H9 (cell line): ENCODE data around the gene CCDC74A. TPM values are rescaled to one million over a fixed set of nuclear protein-coding genes. Genes with fewer than 3 reads are reported as not detected.
"Not testable (repeated sequence)": the region's sequence is repeated elsewhere in the genome, so short reads cannot be mapped to it uniquely, and the experiment has no call there.

Source experiments
- DNase-seq: peaks from one replicate; pipeline ENCODE4 v3.0.0-alpha.2; 2017
- H2AFZ ChIP-seq: one replicate; pipeline ENCODE4 v1.6.1; 2013; ENCODE audit warnings: mild to moderate bottlenecking, low read length, control low read depth, moderate library complexity
- H2AK5ac ChIP-seq: 2 replicates; pipeline ENCODE4 v1.6.1; 2013; ENCODE audit warnings: low read length, control low read depth, mixed read lengths; ENCODE audit not compliant: insufficient read length
- H2BK120ac ChIP-seq: one replicate; pipeline ENCODE4 v1.6.1; 2013; ENCODE audit warnings: low read depth, mild to moderate bottlenecking, low read length, control low read depth, inconsistent platforms; ENCODE audit not compliant: poor library complexity, severe bottlenecking
- H2BK12ac ChIP-seq: 2 replicates; pipeline ENCODE4 v1.6.1; 2013; ENCODE audit warnings: low read length, control low read depth, mixed read lengths, low read depth; ENCODE audit not compliant: insufficient read length
- H2BK15ac ChIP-seq: 2 replicates; pipeline ENCODE4 v1.6.1; 2013; ENCODE audit warnings: low read depth, low read length, control low read depth
- H2BK20ac ChIP-seq: one replicate; pipeline ENCODE4 v1.6.1; 2013; ENCODE audit warnings: low read depth, mild to moderate bottlenecking, low read length, control low read depth, inconsistent platforms; ENCODE audit not compliant: poor library complexity, severe bottlenecking
- H2BK5ac ChIP-seq: 2 replicates; pipeline ENCODE4 v1.6.1; 2013; ENCODE audit warnings: low read length, control low read depth, mixed read lengths; ENCODE audit not compliant: insufficient read length
- H3K14ac ChIP-seq: 2 replicates; pipeline ENCODE4 v1.6.1; 2013; ENCODE audit warnings: low read length, control low read depth; ENCODE audit not compliant: insufficient read depth
- H3K18ac ChIP-seq: 2 replicates; pipeline ENCODE4 v1.6.1; 2013; ENCODE audit warnings: low read depth, mild to moderate bottlenecking, mixed read lengths, low read length, control low read depth; ENCODE audit not compliant: insufficient read length
- H3K23ac ChIP-seq: 2 replicates; pipeline ENCODE4 v1.6.1; 2013; ENCODE audit warnings: low read length, control low read depth, mixed read lengths, low read depth; ENCODE audit not compliant: insufficient read length
- H3K23me2 ChIP-seq: 2 replicates; pipeline ENCODE4 v1.6.1; 2013; ENCODE audit warnings: low read depth, mild to moderate bottlenecking, mixed read lengths, low read length, control low read depth; ENCODE audit not compliant: insufficient read length, poor library complexity, severe bottlenecking
- H3K27ac ChIP-seq: 2 replicates; pipeline ENCODE4 v1.5.1; 2013; ENCODE audit warnings: low read length, control low read depth, mixed read lengths, low read depth; ENCODE audit not compliant: insufficient read length
- H3K27me3 ChIP-seq: 2 replicates; pipeline ENCODE4 v1.6.1; 2013; ENCODE audit warnings: low read length, control low read depth, inconsistent platforms; ENCODE audit not compliant: insufficient read depth
- H3K4ac ChIP-seq: 2 replicates; pipeline ENCODE4 v1.6.1; 2013; ENCODE audit warnings: low read depth, mild to moderate bottlenecking, control low read depth, inconsistent platforms, low read length, moderate library complexity
- H3K4me1 ChIP-seq: 2 replicates; pipeline ENCODE4 v1.6.1; 2013; ENCODE audit warnings: low read length, control low read depth, inconsistent platforms; ENCODE audit not compliant: insufficient read depth
- H3K4me2 ChIP-seq: 2 replicates; pipeline ENCODE4 v1.6.1; 2013; ENCODE audit warnings: low read length, control low read depth, mixed read lengths; ENCODE audit not compliant: insufficient read length, insufficient read depth
- H3K56ac ChIP-seq: 2 replicates; pipeline ENCODE4 v1.6.1; 2013; ENCODE audit warnings: low read depth, mild to moderate bottlenecking, mixed read lengths, low read length, control low read depth; ENCODE audit not compliant: insufficient read length
- H3K79me1 ChIP-seq: 2 replicates; pipeline ENCODE4 v1.6.1; 2013; ENCODE audit warnings: low read depth, mild to moderate bottlenecking, moderate library complexity, low read length, control low read depth, inconsistent platforms; ENCODE audit not compliant: insufficient read depth, poor library complexity, severe bottlenecking
- H3K79me2 ChIP-seq: 2 replicates; pipeline ENCODE4 v1.6.1; 2013; ENCODE audit warnings: low read length, control low read depth, inconsistent platforms; ENCODE audit not compliant: insufficient read depth
- H3K9ac ChIP-seq: 2 replicates; pipeline ENCODE4 v1.6.1; 2013; ENCODE audit warnings: low read length, control low read depth, mixed read lengths; ENCODE audit not compliant: insufficient read length; ENCODE audit errors: extremely low read depth
- H3K9me3 ChIP-seq: one replicate; pipeline ENCODE4 v1.6.1; 2013; ENCODE audit warnings: low read depth, low read length, inconsistent platforms; ENCODE audit not compliant: control insufficient read depth
- H3T11ph ChIP-seq: one replicate; pipeline ENCODE4 v1.6.1; 2013; ENCODE audit warnings: mild to moderate bottlenecking, low read length, control low read depth, inconsistent platforms
- H4K20me1 ChIP-seq: one replicate; pipeline ENCODE4 v1.6.1; 2013; ENCODE audit not compliant: control insufficient read depth, insufficient read length, insufficient read depth
- H4K5ac ChIP-seq: 2 replicates; pipeline ENCODE4 v1.6.1; 2013; ENCODE audit warnings: low read depth, mild to moderate bottlenecking, mixed read lengths, low read length, control low read depth; ENCODE audit not compliant: insufficient read length
- H4K8ac ChIP-seq: replicated peaks from 2 replicates; pipeline ENCODE4 v1.6.1; 2013; ENCODE audit warnings: low read length, control low read depth, mixed read lengths, low read depth; ENCODE audit not compliant: insufficient read length
- H4K91ac ChIP-seq: 2 replicates; pipeline ENCODE4 v1.6.1; 2013; ENCODE audit warnings: low read depth, mild to moderate bottlenecking, moderate library complexity, mixed read lengths, low read length, control low read depth; ENCODE audit not compliant: insufficient read length
- H3K27ac Mint-ChIP-seq, 3 experiments: 2 replicates in 2 of 3; 3 replicates in 1 of 3; pipeline ENCODE4 v1.8.0; 2020 to 2021; ENCODE audit warnings: mixed read lengths in 3 of 3, mild to moderate bottlenecking in 1 of 3, moderate library complexity in 1 of 3
- H3K27me3 Mint-ChIP-seq: 2 replicates; pipeline ENCODE4 v1.8.0; 2021; ENCODE audit warnings: low read depth, mild to moderate bottlenecking, moderate library complexity, mixed read lengths
- H3K36me3 Mint-ChIP-seq, 3 experiments: 2 replicates in 2 of 3; 3 replicates in 1 of 3; pipeline ENCODE4 v1.8.0; 2020 to 2021; ENCODE audit warnings: low read depth in 3 of 3, mixed read lengths in 3 of 3; ENCODE audit not compliant: insufficient read depth in 1 of 3
- H3K4me1 Mint-ChIP-seq, 2 experiments: 2 replicates each; pipeline ENCODE4 v1.8.0; 2020; ENCODE audit warnings: mixed read lengths in 2 of 2
- H3K4me3 Mint-ChIP-seq, 2 experiments: 2 replicates in 1 of 2; 3 replicates in 1 of 2; pipeline ENCODE4 v1.8.0; 2020 to 2021; ENCODE audit warnings: mild to moderate bottlenecking in 2 of 2, mixed read lengths in 2 of 2, moderate library complexity in 1 of 2
- H3K9me3 Mint-ChIP-seq, 2 experiments: 2 replicates in 1 of 2; 3 replicates in 1 of 2; pipeline ENCODE4 v1.8.0; 2020; ENCODE audit warnings: mild to moderate bottlenecking in 2 of 2, mixed read lengths in 2 of 2, moderate library complexity in 1 of 2
- WGBS: extraction: QIAGEN DNeasy Blood & Tissue Kit; methylation state at CpG from one replicate; pipeline ENCODE4 v1.1.7; 2013; ENCODE audit warnings: missing lambda C conversion rate, low lambda C conversion rate, mixed read lengths; ENCODE audit not compliant: insufficient read length; ENCODE audit errors: extremely low coverage; 5-methylcytosine and 5-hydroxymethylcytosine counted together
- total RNA-seq: library from RNA; stranded (reverse); gene quantifications from 2 replicates; pipeline ENCODE4 v1.2.1, GENCODE V29; 2021

The CCDC74A gene
- total RNA-seq, 1 experiment from 2014 or later: 10.8 TPM

DNA sequence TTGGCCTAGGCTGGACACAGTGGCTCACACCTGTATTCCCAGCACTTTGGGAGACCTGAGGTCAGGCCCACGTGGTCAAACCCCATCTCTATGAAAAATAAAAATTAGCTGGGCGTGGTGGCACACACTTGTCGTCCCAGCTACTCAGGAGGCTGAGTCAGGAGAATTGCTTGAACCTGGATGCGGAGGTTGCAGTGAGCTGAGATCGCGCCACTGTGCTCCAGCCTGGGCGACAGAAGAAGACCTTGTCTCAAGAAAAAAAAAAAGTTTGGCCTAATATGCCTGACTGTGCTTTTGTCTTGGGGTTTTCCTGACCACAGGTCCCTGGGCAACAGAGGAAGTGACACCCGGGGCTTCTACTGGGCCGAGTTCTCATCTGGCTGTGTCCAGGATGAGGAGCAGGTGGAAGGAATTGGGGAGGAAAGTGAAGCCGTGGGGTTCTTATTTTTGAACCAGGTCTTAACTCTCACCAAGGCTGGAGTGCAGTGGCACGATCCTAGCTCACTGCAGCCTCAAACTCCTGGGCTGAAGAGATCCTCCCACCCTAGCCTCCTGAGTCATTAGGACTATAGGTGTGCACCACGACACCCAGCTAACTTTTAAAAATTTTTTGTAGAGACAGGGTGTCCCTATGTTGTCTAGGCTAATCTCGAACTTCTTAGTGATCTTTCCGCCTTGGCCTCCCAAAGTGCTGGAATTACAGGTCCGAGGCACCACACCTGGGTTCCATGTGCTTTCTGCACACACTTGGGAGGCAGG is 13.1 kb upstream of the CCDC74A start:
- not testable (repeated sequence) for H3K23me2 ChIP-seq, H2BK15ac ChIP-seq, H2AK5ac ChIP-seq, H4K91ac ChIP-seq, H3K23ac ChIP-seq, H3K9ac ChIP-seq, H3K56ac ChIP-seq, H2BK20ac ChIP-seq, H3K27ac ChIP-seq, H3K4me1 ChIP-seq, DNase-seq, H3K4ac ChIP-seq, H3K9me3 ChIP-seq, H3K18ac ChIP-seq, H3T11ph ChIP-seq, H3K4me3 Mint-ChIP-seq, H3K14ac ChIP-seq, H2BK120ac ChIP-seq, H3K9me3 Mint-ChIP-seq, H3K27me3 ChIP-seq, H3K79me2 ChIP-seq, H4K20me1 ChIP-seq, H3K4me1 Mint-ChIP-seq, H4K8ac ChIP-seq, H2BK5ac ChIP-seq, H3K27me3 Mint-ChIP-seq, H2BK12ac ChIP-seq, H2AFZ ChIP-seq, H4K5ac ChIP-seq, H3K79me1 ChIP-seq, H3K4me2 ChIP-seq
- H3K27ac Mint-ChIP-seq: peak overlapping the region in 1 of 3 experiments; percentile 18; a peak in 1 of 7 replicates
- no CpG with 5 or more reads among the region's 15 CpGs for WGBS
- H3K36me3 Mint-ChIP-seq: peaks cover 11 to 48% (median 39%) of the 10 kb centered on the region in 3 experiments; a peak in 6 of 7 replicates

- H3K36me3 Mint-ChIP-seq: peaks cover 11 to 47% (median 36%) of the 10 kb centered on the region in 3 experiments; a peak in 6 of 7 replicates
- H3K56ac ChIP-seq, H3K27me3 Mint-ChIP-seq, DNase-seq, H3K79me1 ChIP-seq, H4K20me1 ChIP-seq, H2BK120ac ChIP-seq, H2BK20ac ChIP-seq, H3K4me2 ChIP-seq, H3K23me2 ChIP-seq, H2BK12ac ChIP-seq, H3K4ac ChIP-seq, H2AFZ ChIP-seq, H3K4me3 Mint-ChIP-seq, H2AK5ac ChIP-seq, H2BK5ac ChIP-seq, H4K91ac ChIP-seq, H3K27ac ChIP-seq, H3K23ac ChIP-seq, H3T11ph ChIP-seq, H4K5ac ChIP-seq, H3K9me3 ChIP-seq, H3K27ac Mint-ChIP-seq, H3K4me1 ChIP-seq, H3K79me2 ChIP-seq, H3K9ac ChIP-seq, H3K27me3 ChIP-seq, H4K8ac ChIP-seq, H3K4me1 Mint-ChIP-seq, H3K9me3 Mint-ChIP-seq, H3K18ac ChIP-seq, H3K14ac ChIP-seq, H2BK15ac ChIP-seq: not testable (repeated sequence)
- no CpG with 5 or more reads among the region's 14 CpGs for WGBS
Measured at GRCh38 chr2:131515235-131515634, 12.5 kb upstream of the CCDC74A start.
